ENCODE results near the gene C1orf21. TPM values are rescaled to one million over a fixed set of nuclear protein-coding genes. Genes with fewer than 3 reads are reported as not detected.

Gene C1orf21
- total RNA-seq, 1 donor: 17.0 TPM

GRCh38 chr1:184442260-184442659 is 55.4 kb downstream of the C1orf21 start:
- Histone ChIP-seq H3K4me1 (ENCODE audit: insufficient read depth, low read length) (no peaks in the 10 kb centered on the region), H3K27me3 (ENCODE audit: insufficient read depth, low read length) (no peaks in the 10 kb centered on the region), H3K4me3 (ENCODE audit: insufficient read depth, low read length) (no peak overlapping the region), H3K4me2 (ENCODE audit: insufficient read depth, low read length) (no peak overlapping the region), H3K9me3 (ENCODE audit: low read depth, low read length) (no peaks in the 10 kb centered on the region), H3K79me2 (ENCODE audit: insufficient read depth, low read length) (peaks cover 4% of the 10 kb centered on the region), H3K36me3 (ENCODE audit: insufficient read depth, low read length) (no peaks in the 10 kb centered on the region), H4K20me1 (ENCODE audit: insufficient read depth, low read length) (no peaks in the 10 kb centered on the region), H3K27ac (ENCODE audit: low read depth, low read length) (no peak overlapping the region), H2AFZ (ENCODE audit: low read length) (no peak overlapping the region)
- TF ChIP-seq CTCF (IDR thresholded peaks at IDR 0.05; ENCODE audit: extremely low read depth, low read depth, low read length): no peak
- no peak for DNase-seq (ENCODE audit: insufficient read length, low spot score, missing footprints)

GRCh38 chr1:184443201-184443600 is 56.4 kb downstream of the C1orf21 start:
- Histone ChIP-seq H3K27ac (ENCODE audit: low read depth, low read length) (no peak overlapping the region), H3K9me3 (ENCODE audit: low read depth, low read length) (no peaks in the 10 kb centered on the region), H4K20me1 (ENCODE audit: insufficient read depth, low read length) (no peaks in the 10 kb centered on the region), H3K4me3 (ENCODE audit: insufficient read depth, low read length) (no peak overlapping the region), H2AFZ (ENCODE audit: low read length) (no peak overlapping the region), H3K4me1 (ENCODE audit: insufficient read depth, low read length) (no peaks in the 10 kb centered on the region), H3K4me2 (ENCODE audit: insufficient read depth, low read length) (no peak overlapping the region), H3K79me2 (ENCODE audit: insufficient read depth, low read length) (peaks cover 8% of the 10 kb centered on the region), H3K27me3 (ENCODE audit: insufficient read depth, low read length) (no peaks in the 10 kb centered on the region), H3K36me3 (ENCODE audit: insufficient read depth, low read length) (no peaks in the 10 kb centered on the region)
- TF ChIP-seq CTCF (IDR thresholded peaks at IDR 0.05; ENCODE audit: extremely low read depth, low read depth, low read length): no peak
- DNase-seq (ENCODE audit: insufficient read length, low spot score, missing footprints): no peak

- Histone ChIP-seq H3K4me1 (ENCODE audit: insufficient read depth, low read length) (no peaks in the 10 kb centered on the region), H2AFZ (ENCODE audit: low read length) (no peak overlapping the region), H4K20me1 (ENCODE audit: insufficient read depth, low read length) (no peaks in the 10 kb centered on the region), H3K9me3 (ENCODE audit: low read depth, low read length) (no peaks in the 10 kb centered on the region), H3K36me3 (ENCODE audit: insufficient read depth, low read length) (no peaks in the 10 kb centered on the region), H3K4me2 (ENCODE audit: insufficient read depth, low read length) (no peak overlapping the region), H3K79me2 (ENCODE audit: insufficient read depth, low read length) (peaks cover 8% of the 10 kb centered on the region), H3K27ac (ENCODE audit: low read depth, low read length) (no peak overlapping the region), H3K4me3 (ENCODE audit: insufficient read depth, low read length) (no peak overlapping the region), H3K27me3 (ENCODE audit: insufficient read depth, low read length) (no peaks in the 10 kb centered on the region)
- no peak for TF ChIP-seq CTCF (IDR thresholded peaks at IDR 0.05; ENCODE audit: extremely low read depth, low read depth, low read length)
- no peak for DNase-seq (ENCODE audit: insufficient read length, low spot score, missing footprints)
Observed at GRCh38 chr1:184443624-184444023, 56.8 kb downstream of the C1orf21 start.

- Histone ChIP-seq H3K4me1 (ENCODE audit: insufficient read depth, low read length) (no peaks in the 10 kb centered on the region), H3K36me3 (ENCODE audit: insufficient read depth, low read length) (no peaks in the 10 kb centered on the region), H4K20me1 (ENCODE audit: insufficient read depth, low read length) (no peaks in the 10 kb centered on the region), H3K4me2 (ENCODE audit: insufficient read depth, low read length) (no peak overlapping the region), H3K27me3 (ENCODE audit: insufficient read depth, low read length) (no peaks in the 10 kb centered on the region), H3K79me2 (ENCODE audit: insufficient read depth, low read length) (peaks cover 12% of the 10 kb centered on the region), H3K27ac (ENCODE audit: low read depth, low read length) (no peak overlapping the region), H2AFZ (ENCODE audit: low read length) (no peak overlapping the region), H3K9me3 (ENCODE audit: low read depth, low read length) (no peaks in the 10 kb centered on the region), H3K4me3 (ENCODE audit: insufficient read depth, low read length) (no peak overlapping the region)
- TF ChIP-seq CTCF (IDR thresholded peaks at IDR 0.05; ENCODE audit: extremely low read depth, low read depth, low read length): no peak
- DNase-seq (ENCODE audit: insufficient read length, low spot score, missing footprints): no peak
Observed at GRCh38 chr1:184445997-184446396, 59.2 kb downstream of the C1orf21 start.
